GM21528 (cell line): ENCODE measurements around the gene NXPH4.

Experiments
- ATAC-seq: cut with Tn5 transposase; IDR thresholded peaks from one replicate; pipeline ENCODE4 v1.9.1; 2021; ENCODE audit warnings: mild to moderate bottlenecking, moderate library complexity; ENCODE audit not compliant: unreplicated experiment, low FRiP score

The NXPH4 gene

DNA sequence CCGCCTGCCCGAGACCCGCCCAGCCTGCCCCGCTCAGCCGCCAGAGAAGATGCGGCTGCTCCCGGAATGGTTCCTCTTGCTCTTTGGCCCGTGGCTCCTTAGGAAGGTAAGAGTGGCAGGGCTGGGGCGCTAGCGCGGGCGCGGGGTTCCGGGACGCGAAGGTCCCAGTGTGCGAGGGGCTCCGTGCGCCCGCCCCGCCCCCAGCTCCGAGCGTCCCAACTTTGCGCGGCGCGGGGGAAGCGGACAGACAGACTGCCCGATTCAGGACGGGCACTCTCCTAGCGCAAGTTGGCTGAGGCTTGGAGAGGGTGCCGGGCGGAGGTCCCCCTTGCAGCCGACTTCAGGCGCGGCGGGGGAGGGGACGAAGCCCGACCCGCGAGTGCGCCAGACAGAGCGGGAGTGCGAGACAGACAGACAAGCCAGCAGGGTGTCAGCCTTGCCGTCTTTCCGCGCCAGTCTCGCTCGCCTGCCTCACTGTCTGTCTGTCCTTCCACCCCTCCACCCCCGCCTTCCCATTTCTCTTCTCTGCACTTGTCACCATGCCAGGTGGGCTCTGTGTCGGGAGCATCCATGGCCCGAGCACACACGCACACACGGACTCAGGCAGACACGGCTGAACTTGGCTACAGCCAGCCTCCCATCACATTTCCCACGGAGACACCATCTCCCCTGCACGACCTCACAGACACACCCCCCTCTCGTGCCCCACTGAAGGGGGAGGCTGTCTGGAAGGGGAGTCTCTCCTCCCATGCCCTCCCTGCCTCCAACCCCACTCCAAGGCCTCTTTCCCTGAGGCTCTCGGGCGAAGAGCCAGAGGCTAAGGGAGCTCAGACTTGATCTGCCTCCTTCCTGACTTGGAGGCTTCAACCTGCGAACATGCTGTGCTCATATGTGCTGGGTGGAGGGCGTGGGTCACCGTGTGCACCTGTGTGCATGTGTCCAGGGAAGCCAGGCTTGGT is 606 bp downstream of the NXPH4 start:
- no peak for ATAC-seq

DNA sequence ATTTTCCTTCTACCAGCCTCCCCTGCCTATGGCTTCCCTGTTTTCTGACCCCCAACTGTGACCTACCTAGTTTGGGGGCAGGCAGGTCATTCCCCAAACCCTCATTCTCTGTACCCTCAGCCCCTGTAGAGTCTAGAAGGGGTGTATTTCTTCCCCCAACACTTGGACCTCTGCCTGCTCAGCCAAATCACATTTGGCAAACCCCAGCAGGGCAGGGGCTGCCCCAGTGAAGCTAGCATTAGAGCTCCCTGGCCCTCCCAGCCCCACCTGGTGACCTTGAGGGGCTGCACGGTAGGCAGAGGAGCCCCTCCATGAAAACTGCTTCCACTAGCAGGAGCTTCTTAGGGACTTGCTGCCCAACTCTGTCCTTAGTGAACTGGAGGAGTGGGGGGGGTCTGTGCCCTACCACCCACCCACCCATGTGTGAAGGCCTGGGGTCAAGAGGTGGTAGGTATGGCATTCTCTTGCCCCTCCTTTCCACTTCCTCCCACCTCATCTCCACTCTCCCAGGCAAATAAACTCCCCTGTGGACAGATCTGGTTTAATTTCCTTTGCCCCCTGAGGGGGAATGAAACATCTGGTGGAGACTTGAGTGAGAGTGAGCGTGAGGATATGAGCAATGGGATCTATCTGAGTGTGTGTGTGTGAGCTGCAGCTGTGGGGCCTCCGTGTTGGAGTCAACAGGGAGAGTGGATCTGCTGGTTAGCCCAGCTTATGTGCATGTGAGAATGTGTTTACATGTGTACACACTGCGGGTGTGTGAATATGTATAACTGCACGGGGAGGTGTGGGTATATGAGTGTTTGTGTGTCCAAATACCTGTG is 1.6 kb downstream of the NXPH4 start:
- ATAC-seq, result no peak

DNA sequence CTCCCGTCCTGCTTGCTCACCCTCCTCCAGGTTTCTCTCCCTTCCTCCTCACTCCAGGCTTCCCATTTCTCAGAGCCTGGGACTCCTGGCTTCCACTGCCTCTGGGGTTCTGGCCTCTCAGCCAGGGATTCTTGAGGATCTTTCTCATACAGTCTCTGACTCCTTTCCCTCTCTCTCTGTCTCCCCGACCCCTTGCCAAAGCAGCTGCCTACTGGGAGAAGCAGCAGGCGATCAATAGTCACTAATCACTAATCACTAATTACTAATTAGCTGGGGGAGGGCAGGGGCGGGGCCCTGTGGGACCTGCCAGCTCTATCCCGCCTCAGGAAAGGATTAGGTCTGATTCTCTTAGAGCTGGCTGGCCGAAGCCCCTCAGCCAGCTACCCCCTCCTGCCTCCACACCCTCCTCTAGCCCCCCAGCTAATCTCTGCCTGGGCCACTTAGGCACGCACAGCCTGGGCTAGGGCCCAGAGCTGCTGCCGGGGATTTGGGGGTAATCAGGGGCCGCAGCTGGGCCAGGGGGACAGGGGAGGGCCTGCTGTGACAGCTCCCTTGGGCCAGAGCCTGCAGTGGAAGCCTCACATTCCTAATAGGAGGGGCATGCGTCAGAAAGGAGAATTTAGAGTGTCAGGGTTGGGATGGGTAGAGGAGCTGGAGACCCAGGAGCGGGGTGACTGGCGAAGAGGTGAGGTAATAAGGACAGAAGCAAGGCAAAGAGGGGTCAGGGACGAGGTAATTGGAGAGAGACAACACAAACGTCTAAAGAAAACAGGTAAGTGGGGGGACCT is 2.8 kb downstream of the NXPH4 start:
- no peak for ATAC-seq

DNA sequence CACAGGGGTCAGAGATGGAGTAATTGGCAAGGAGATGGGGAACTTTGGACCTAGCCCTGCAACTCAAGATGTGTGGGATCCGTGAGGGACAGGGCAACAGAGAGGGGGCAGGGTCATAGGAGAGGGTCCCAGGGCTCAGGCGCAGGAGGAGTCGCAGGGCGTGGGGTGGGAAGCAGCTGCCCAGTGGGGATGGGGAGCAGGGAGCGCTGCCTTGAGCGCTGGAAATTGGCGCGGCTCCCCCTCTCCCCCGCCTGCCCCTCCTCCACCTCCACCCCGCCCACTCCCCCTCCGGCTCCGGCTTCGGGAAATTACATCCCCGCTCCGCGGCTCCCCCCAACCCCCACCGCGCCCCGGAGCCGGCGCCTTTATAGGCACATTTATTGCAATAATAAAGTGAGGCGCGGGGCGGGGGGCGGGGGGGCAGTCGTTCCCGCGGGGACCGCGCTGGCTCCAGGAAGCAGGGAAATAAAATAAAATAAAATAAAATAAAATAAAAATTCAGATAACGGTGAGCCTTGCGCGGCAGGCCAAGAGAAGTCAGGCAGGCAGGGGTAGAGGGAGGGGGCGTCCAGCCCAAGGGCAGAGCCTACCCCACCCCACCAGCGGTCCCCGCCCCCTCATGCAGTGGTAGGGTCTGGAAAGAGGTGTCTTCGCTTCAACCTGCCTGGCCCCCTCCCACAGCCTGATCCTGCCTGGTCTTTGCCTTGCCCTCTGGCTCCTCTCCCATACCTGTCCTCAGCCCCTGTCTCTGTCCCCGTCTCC is 3.6 kb downstream of the NXPH4 start:
- no peak for ATAC-seq

DNA sequence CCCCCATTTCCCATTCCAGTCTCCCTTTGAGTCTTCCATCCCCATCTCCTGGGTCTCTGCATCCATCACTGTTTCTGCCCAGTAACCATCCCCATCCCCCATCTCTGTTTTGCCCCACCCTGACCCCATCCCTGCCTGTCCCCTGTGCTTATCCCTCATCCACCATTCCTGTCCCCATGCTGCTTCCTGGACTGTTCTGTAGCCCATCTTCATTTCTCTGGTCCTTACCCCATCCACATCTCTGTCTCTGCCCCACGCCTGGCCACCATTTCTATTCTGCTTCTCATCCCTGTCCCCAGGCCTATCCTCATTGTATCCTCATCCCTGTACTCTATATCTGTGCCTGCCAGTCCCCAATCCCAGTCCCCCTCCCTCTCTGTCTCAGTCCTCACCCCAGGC is 4.2 kb downstream of the NXPH4 start:
- ATAC-seq, result no peak

DNA sequence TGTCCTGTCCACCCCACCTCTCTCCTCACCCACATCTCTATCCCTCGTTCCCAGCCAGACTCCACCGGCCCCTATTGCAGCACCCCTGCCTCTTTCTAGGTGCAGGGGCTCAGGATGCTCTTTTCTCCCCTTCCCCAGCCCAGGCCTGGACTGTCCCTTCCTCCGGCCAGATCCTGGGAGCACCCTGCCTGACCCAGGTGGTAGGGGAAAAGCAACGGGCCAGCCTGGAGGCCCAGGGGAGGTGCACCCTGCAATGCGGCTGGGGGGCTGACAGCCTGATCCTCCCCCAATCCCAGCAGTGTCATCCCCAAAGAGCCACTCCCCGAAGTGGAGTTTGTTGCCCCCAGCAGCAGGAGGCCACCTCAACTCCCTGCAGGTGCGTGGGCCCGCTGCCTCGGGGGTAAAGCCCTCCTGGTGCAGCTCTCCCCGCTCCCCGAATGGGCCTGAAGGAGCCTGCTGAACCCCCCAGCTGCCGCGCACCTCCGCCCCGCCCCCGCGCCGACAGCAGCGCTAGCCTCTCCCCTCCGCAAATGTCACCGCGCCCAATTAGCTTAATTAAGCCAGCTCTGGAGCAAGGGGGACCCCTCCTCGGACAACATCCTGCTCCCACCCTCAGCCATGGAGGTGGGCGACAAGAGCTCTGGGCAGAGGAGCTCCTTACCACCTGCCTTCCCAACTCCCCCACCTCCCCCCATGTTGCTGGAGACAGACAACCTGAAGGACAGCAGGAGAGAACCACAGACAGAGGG is 4.7 kb downstream of the NXPH4 start:
- ATAC-seq, result no peak

DNA sequence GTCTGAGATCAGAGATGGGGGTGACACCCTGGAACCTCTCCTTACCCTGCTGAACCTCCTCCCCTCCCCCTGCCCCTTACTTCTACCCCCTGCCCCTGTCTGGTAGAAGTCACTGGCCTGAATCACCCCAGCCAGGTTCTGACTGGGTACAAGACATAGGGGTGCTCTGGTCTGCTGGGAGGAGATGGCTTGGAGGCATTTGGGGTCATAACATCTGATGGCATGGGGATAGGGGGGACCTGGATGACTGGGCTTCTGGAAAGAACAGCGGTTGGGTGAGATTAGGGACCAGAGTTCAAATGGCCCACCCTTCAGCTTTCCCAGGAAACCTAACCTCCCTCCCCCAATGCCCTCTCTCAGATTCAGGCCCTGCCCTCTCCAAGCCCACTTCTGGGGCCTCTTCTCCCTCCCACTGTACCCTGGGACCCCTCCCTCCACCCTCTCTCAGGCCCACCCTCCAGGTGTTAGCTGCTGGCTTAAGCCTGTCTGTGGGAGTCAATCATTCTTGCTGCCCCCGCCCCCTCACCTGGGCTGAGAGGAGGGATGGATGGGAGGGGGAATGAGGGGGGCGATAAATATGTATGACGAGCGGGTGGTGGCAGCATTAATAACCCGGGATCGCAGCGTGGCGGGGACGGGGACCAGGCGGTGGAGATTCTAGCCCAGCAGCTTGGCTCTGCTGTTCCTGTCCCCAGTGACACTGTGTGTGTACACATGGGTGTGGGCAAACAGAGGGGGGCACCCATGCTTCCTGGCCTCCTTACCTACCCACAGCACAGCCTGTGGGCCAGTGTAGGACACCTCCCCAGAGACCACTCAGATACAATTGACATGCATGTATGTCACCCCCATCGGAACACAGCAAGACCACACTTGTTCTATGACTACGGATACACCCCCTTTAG is 5.9 kb downstream of the NXPH4 start:
- ATAC-seq, result no peak

DNA sequence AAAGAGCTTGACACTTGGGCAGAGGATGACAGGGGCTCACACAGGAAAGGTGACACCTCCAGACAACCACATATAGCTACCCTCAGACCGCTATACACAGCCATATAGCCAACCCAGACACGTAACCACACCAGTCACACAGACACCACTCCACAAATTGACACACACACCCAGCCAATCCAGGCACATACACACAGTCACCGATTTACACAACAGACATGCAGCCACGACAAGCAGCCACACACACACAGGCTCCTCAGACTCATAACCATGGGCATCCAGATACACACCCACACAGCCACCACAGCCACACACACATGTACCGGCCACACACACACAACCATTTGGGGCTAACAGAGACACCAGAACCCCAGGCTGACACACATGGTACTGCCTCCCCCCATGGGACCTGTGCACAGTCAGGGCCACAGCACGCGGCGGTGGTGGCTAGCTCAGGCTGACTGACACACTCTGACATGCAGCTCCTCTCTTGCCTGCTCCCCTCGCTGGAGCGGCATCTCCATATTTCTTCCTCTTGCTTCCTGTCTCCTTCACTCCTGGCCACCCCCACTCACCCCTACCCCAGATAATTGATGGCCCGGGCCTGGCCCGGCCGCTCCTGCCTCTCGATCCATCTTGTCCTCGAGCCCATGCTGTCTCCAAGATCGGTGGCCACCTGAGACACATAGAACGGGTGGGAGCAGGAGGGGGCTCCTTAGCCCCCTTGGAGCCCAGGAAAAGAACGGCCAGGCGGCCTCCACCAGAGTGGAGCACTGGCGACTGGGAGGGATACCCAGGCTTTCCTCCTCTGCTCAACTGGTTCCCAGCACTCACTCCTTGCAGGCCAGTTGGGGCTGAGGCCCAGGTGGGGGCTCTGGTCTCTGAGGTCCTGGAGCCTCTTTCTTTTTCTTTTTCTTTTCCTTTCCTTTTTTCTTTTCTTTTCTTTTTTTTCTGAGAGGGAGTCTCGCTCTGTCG is 6.9 kb downstream of the NXPH4 start:
- no peak for ATAC-seq

DNA sequence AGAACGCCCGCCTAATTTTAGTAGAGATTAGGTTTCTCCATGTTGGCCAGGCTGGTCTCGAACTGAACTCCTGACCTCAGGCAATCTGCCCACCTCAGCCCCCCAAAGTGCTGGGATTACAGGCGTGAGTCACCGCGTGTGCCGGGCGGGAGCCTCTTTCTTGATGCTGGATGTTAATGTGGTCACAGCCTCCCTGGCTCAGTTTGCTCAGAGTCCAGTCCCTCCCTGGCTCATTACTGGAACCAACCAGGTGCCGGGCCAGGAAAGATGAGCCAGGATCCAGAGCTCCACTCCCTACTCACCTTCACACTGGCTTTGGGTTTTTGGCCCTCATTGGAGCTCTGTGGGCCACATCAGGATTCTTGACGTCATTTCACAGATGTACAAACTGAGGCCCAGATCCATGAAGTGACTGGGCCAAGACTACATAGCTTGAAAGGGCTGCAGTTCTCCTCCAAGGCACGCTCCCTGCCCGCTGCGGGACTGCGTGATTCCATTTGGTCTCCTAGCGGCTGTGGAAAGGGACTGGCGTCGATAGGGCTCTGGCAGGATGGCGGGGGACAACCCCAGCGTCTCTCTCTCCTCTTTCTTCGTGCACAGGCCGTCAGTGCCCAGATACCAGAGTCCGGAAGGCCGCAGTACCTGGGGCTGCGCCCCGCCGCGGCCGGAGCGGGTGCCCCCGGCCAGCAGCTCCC is 7.8 kb downstream of the NXPH4 start:
- ATAC-seq, result no peak

DNA sequence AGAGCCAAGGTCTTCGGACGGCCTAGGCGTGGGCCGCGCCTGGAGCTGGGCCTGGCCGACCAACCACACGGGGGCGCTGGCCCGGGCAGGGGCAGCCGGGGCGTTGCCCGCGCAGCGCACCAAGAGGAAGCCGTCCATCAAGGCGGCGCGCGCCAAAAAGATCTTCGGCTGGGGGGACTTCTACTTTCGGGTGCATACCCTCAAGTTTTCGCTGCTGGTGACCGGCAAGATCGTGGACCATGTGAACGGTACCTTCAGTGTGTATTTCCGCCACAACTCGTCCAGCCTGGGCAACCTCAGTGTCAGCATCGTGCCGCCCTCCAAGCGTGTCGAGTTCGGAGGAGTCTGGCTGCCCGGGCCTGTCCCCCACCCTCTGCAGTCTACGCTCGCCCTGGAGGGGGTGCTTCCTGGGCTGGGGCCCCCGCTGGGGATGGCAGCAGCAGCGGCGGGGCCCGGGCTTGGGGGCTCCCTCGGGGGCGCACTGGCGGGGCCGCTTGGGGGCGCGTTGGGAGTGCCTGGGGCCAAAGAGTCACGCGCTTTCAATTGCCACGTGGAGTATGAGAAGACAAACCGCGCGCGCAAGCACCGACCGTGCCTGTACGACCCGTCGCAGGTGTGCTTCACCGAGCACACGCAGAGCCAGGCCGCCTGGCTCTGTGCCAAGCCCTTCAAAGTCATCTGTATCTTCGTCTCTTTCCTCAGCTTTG is 8.5 kb downstream of the NXPH4 start:
- no peak for ATAC-seq

DNA sequence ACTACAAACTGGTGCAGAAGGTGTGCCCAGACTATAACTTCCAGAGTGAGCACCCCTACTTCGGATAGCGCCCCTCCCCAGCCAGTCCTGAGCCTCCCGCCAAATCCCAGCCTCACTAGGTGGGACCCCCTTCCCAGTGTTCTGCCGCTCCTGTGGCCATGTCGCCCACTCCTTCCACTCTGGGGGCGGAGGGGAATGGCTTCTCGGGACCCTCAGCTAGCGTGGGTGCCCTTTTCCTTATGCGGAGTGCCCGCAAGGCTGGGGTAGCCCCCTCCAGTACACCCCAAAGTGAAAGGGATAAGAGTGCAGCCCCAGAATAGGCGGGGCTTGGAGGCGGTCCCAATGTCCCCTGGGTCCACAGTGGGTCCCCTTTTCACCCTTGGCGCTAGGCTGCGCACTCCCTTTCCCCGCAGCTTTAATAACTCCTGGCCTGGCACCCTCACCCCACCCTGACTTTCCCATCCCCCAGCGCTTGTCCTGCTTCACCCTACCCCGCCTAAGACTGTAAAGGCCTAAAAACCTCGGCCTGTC is 9.2 kb downstream of the NXPH4 start:
- ATAC-seq, result no peak

DNA sequence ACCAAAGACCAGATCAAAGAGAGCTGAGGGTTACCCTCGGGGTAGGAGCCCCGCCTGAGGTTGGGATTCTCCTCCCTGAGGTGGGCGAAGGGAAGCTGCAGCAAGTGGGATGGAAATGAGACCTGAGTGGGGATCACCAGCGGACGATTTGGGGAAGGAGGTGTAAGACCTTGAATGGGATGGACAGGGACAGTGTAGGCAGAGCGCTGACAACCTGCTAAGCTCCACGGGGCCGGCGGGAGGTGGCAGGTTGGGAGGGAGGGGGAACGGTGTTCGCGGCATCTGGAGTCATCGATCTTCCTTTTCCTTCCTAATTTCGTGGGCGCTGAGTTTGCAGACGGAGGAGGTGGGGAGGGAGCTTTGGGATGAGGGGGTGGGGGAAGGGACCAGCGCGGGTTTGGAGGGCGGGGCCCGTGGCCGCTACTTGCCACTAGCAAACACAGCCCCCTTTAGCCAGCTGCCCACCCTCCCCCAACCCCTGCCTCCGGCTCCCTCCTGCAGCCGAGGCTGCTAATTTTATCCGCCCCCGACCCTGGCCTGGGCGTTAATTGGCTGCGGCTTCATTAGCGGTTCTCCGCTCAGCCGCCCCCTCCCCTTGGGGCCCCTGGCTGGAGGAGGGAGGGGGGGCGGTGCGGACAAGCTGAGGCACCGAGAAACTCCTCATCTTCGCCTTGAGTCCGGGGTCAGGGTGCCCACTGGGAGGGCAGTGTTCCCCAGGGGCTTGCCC is 10.2 kb downstream of the NXPH4 start:
- ATAC-seq, result no peak

DNA sequence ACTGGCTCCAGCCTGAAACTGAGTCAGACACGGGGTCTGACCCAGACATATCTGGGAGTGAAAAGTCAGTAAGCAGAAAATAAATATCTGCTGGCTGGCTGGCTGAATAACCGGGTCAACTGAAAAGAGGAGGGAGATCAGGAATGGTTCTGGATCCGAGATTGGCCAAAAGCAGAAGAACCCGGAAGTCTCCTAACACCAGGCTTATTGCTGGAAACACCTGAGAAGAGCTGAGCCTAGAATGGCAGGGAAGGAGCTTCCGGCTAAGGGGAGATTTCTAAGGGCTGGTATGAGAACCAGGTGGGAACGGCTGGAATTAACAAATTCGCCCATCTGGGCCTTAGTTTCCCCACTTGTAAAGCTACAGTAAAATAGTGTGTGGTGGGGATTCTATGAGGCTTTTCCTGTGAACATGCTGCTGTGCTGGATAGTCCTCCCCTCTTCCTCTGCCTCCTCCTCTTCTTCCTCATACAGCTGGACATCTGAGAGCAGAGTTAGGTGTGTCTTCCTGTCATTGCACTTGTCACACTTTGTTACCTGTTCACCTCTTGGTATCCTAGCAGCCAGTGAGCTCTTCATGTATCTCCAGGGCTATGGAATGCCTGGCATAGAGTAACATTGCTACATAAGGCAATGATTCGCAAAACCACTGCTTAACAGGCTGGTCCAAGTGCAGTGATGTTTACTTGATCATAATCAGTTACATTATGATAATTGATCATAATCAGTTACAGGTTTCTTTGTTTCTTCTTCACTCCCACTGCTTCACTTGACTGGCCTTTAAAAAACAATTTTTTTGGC is 10.9 kb downstream of the NXPH4 start:
- ATAC-seq, result no peak

DNA sequence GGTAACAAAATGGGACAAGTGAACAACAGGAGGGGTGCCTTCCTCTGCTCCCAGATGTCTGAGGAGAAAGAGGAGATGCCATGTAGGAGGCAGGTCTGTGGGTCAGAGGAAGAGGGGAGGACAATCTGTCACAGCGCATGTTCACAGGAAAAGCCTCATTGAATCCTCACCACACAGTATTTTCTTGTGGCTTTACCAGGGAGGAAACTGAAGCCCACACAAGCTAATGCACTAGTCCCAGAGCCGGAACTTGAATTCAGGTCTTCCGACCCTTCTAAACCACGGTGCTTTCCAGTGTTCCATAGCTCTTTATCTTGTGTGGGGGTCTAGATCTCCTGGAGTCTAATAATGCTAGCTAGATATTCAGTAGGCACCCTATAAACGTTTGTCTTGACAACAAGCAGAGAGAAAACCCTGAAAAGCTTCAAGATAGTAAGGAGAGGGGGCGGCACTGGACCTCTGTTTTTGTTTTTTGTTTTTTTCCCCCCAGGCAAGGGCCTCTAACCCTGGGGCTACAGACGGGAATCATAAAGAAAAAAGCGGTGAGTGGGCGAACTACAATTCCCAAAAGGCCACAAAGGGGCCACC is 12.5 kb downstream of the NXPH4 start:
- ATAC-seq, result no peak
